HepG2 (cell line): ENCODE results near the gene TRMT112. TPM values are rescaled to one million over a fixed set of nuclear protein-coding genes. Genes with fewer than 3 reads are reported as not detected.

Source experiments
- BHLHE40 ChIP-seq: IDR thresholded peaks from 2 replicates; pipeline ENCODE4 v1.6.1; 2011; ENCODE audit warnings: low read length, improper control_type of control experiment
- CBFB ChIP-seq: sonication (generic); formaldehyde crosslinking; IDR thresholded peaks from 2 replicates; pipeline ENCODE4 v1.4.0; 2020; ENCODE audit warnings: missing genetic modification reagents
- EED ChIP-seq: sonication (generic); formaldehyde crosslinking; IDR thresholded peaks from 2 replicates; pipeline ENCODE4 v1.5.0; 2020; ENCODE audit warnings: mild to moderate bottlenecking, missing genetic modification reagents
- FOXA1 ChIP-seq, 2 experiments: fragments of 450-650 bp in 1 of 2; sonication (generic) in 1 of 2; formaldehyde crosslinking in 1 of 2; IDR thresholded peaks; 2 replicates each; pipeline versions ENCODE4 v1.4.0 to v1.6.1; 2016 to 2020; ENCODE audit warnings: missing genetic modification reagents in 1 of 2
- FOXC1 ChIP-seq: sonication (generic); formaldehyde crosslinking; IDR thresholded peaks from 2 replicates; pipeline ENCODE4 v1.8.0; 2022; ENCODE audit warnings: mild to moderate bottlenecking, missing genetic modification reagents, borderline replicate concordance
- GABPB1 ChIP-seq: IDR thresholded peaks from 2 replicates; pipeline ENCODE4 v1.6.1; 2016; ENCODE audit warnings: mild to moderate bottlenecking, missing genetic modification reagents, moderate library complexity, missing compliant biosample characterization
- GMEB1 ChIP-seq: sonication (generic); formaldehyde crosslinking; IDR thresholded peaks from 2 replicates; pipeline ENCODE4 v1.5.1; 2020; ENCODE audit warnings: missing genetic modification reagents, mild to moderate bottlenecking, borderline replicate concordance
- KAT7 ChIP-seq: IDR thresholded peaks from 2 replicates; pipeline ENCODE4 v1.6.1; 2018; ENCODE audit warnings: borderline replicate concordance, missing compliant biosample characterization
- KDM2A ChIP-seq: sonication (generic); formaldehyde crosslinking; IDR thresholded peaks from 2 replicates; pipeline ENCODE4 v1.4.0; 2020; ENCODE audit warnings: low read depth, missing genetic modification reagents, borderline replicate concordance
- KLF13 ChIP-seq: sonication (generic); formaldehyde crosslinking; IDR thresholded peaks from 2 replicates; pipeline ENCODE4 v1.4.0; 2020; ENCODE audit warnings: mild to moderate bottlenecking, missing genetic modification reagents
- MAFK ChIP-seq, 2 experiments: IDR thresholded peaks in 1 of 2; conservative IDR thresholded peaks in 1 of 2; 2 replicates each; pipeline ENCODE4 v1.6.1; 2011; ENCODE audit warnings: improper control_type of control experiment in 2 of 2, low read length in 2 of 2
- MATR3 ChIP-seq: sonication (generic); formaldehyde crosslinking; IDR thresholded peaks from 2 replicates; pipeline ENCODE4 v1.4.0; 2020; ENCODE audit warnings: missing genetic modification reagents
- PHF20 ChIP-seq: sonication (generic); formaldehyde crosslinking; IDR thresholded peaks from 2 replicates; pipeline ENCODE4 v1.5.0; 2020; ENCODE audit warnings: mild to moderate bottlenecking, missing genetic modification reagents
- RBM39 ChIP-seq: fragments of 200-400 bp; formaldehyde crosslinking; IDR thresholded peaks from one replicate; pipeline ENCODE4 v1.6.1; 2018; ENCODE audit warnings: antibody characterized with exemption, mild to moderate bottlenecking, low read depth, low read length; ENCODE audit not compliant: poor library complexity, severe bottlenecking
- SAP130 ChIP-seq: IDR thresholded peaks from 2 replicates; pipeline ENCODE4 v1.6.1; 2016; ENCODE audit warnings: low read depth
- ZBED4 ChIP-seq: sonication (generic); formaldehyde crosslinking; IDR thresholded peaks from 2 replicates; pipeline ENCODE4 v1.4.0; 2020; ENCODE audit warnings: missing genetic modification reagents, borderline replicate concordance
- ZBTB7A ChIP-seq: sonication (generic); formaldehyde crosslinking; IDR thresholded peaks from 2 replicates; pipeline ENCODE4 v1.8.0; 2022; ENCODE audit warnings: mild to moderate bottlenecking, missing genetic modification reagents
- ZFX ChIP-seq: sonication (generic); formaldehyde crosslinking; IDR thresholded peaks from 2 replicates; pipeline ENCODE4 v1.4.0; 2020; ENCODE audit warnings: mild to moderate bottlenecking, low read depth, missing genetic modification reagents, moderate library complexity
- ZNF225 ChIP-seq: sonication (generic); formaldehyde crosslinking; IDR thresholded peaks from 2 replicates; pipeline ENCODE4 v1.4.0; 2020; ENCODE audit warnings: mild to moderate bottlenecking, missing genetic modification reagents
- polyA plus RNA-seq, 8 experiments: library from polyadenylated mRNA; depleted of rRNA in 3 of 8; stranded (reverse) in 7 of 8; unstranded in 1 of 8; fragments of >200 nt; fragmentation: Illumina TruSeq in 4 of 8; extraction: Trizol in 4 of 8; gene quantifications; 2 replicates each; pipeline versions ENCODE4 v1.2.1 to v1.2.3, GENCODE V29; 2011 to 2016; ENCODE audit warnings: low read depth in 4 of 8, missing spikeins in 1 of 8, mixed read lengths in 1 of 8; ENCODE audit not compliant: insufficient read depth in 1 of 8
- total RNA-seq, 5 experiments: library from RNA; depleted of rRNA; stranded (reverse); fragments of >200 nt; fragmentation: Illumina TruSeq; extraction: Trizol; gene quantifications; 2 replicates each; pipeline ENCODE4 v1.2.3, GENCODE V29; 2016; ENCODE audit warnings: low read depth in 1 of 5
- TF ChIP-seq, protein P1 (sequence below): sonication (generic); formaldehyde crosslinking; IDR thresholded peaks from 2 replicates; pipeline ENCODE4 v1.4.0; 2020; ENCODE audit warnings: missing genetic modification reagents, mild to moderate bottlenecking, borderline replicate concordance

Gene TRMT112
- total and polyA plus RNA-seq, 2 of the 13 experiments (the other 11 are each of a cell fraction or from before 2014, with no cell fraction given) = 186 to 409 TPM

DNA sequence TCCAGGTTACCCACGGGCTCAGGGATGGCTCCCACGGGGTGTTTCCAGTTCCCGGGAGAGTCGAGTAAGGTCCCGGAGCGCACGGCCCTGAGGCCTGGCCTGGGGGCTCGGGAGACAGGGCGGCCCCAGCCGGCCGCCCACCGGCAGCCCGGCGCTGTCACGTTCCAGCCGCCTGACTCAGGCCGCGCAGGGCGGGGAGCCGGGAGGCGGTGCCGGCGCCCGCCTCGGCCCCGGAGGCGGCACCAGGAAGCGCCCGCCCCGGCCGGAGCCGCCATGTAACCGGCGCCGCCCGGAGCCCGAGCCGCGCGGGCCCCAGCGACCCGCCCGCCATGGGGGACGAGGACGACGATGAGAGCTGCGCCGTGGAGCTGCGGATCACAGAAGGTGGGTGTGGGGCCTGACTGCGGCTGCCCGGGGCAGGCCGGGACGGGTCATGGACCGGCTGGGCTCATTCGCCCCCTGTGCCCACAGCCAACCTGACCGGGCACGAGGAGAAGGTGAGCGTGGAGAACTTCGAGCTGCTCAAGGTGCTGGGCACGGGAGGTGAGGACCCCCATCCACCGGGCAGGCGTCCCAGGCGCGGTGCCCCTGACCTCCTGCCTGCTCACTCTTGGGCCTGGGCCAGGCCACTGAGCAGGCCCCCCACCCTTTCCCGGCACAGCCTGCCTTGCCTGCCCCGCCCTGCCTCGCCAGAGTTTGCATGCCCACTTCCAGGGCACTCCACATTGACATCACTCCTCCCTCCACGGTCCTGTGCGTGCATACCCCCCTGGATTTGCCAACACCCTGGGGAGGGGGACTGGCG lies 41.8 kb upstream of the TRMT112 start, which contains the start of gene RPS6KA4 (continued):
- TF ChIP-seq GABPB1 (CRISPR knock-in tag) (peak; percentile 55; the same call in 1 of the 2 replicates), GMEB1 (CRISPR knock-in tag) (no peak), MAFK (conservative IDR thresholded peaks at IDR 0.05 in 1 of 2, IDR thresholded peaks at IDR 0.05 in 1 of 2; ENCODE audit: low read length in 2 of 2) (no peak), ZBED4 (CRISPR knock-in tag) (0 out of 2 replicates have a peak, but pooled peaks have one; percentile 9), ZBTB7A (CRISPR knock-in tag) (0 out of 2 replicates have a peak, but pooled peaks have one; percentile 55), KLF13 (0 out of 2 replicates have a peak, but pooled peaks have one; percentile 50), CBFB (CRISPR knock-in tag) (no peak), ZFX (peak; percentile 55), FOXC1 (CRISPR knock-in tag) (peak; percentile 26; the same call in 1 of the 2 replicates), SAP130 (CRISPR knock-in tag) (peak; percentile 56), MATR3 (0 out of 2 replicates have a peak, but pooled peaks have one; percentile 27), EED (CRISPR knock-in tag) (0 out of 2 replicates have a peak, but pooled peaks have one; percentile 31), BHLHE40 (peak; percentile 79), KDM2A (peak; percentile 48; the same call in 1 of the 2 replicates), ZNF225 (CRISPR knock-in tag) (peak; percentile 71; the same call in 1 of the 2 replicates), FOXA1 (IDR thresholded peaks at IDR 0.05) (no peak), FOXA1 (CRISPR knock-in tag; IDR thresholded peaks at IDR 0.05) (no peak), RBM39 (peak; percentile 38), KAT7 (CRISPR knock-in tag) (0 out of 2 replicates have a peak, but pooled peaks have one; percentile 12), PHF20 (0 out of 2 replicates have a peak, but pooled peaks have one; percentile 44)
- TF ChIP-seq, protein P1, sequence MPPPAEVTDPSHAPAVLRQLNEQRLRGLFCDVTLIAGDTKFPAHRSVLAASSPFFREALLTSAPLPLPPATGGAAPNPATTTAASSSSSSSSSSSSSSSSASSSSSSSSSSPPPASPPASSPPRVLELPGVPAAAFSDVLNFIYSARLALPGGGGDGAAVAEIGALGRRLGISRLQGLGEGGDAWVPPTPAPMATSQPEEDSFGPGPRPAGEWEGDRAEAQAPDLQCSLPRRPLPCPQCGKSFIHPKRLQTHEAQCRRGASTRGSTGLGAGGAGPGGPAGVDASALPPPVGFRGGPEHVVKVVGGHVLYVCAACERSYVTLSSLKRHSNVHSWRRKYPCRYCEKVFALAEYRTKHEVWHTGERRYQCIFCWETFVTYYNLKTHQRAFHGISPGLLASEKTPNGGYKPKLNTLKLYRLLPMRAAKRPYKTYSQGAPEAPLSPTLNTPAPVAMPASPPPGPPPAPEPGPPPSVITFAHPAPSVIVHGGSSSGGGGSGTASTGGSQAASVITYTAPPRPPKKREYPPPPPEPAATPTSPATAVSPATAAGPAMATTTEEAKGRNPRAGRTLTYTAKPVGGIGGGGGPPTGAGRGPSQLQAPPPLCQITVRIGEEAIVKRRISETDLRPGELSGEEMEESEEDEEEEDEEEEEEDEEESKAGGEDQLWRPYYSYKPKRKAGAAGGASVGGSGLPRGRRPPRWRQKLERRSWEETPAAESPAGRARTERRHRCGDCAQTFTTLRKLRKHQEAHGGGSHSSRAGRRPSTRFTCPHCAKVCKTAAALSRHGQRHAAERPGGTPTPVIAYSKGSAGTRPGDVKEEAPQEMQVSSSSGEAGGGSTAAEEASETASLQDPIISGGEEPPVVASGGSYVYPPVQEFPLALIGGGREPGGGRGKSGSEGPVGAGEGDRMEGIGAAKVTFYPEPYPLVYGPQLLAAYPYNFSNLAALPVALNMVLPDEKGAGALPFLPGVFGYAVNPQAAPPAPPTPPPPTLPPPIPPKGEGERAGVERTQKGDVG = 0 out of 2 replicates have a peak, but pooled peaks have one; percentile 28
